Epithelial cell of esophagus (primary cell): ENCODE results near the gene PDCD11.

Experiments
- DNase-seq: peaks from one replicate; pipeline ENCODE4 v3.0.0; 2010; ENCODE audit warnings: low read depth
- H3K4me3 ChIP-seq: 2 replicates; pipeline ENCODE4 v1.5.1; 2011; ENCODE audit warnings: mild to moderate bottlenecking, low read length, control low read depth
- CTCF ChIP-seq: IDR thresholded peaks from 2 replicates; pipeline ENCODE4 v1.5.1; 2011; ENCODE audit warnings: low read depth, mild to moderate bottlenecking, low read length, control low read depth, inconsistent platforms; ENCODE audit not compliant: insufficient read depth; ENCODE audit errors: missing control alignments

PDCD11 gene

GRCh38 chr10:103490986-103491314 is 94.5 kb downstream of the PDCD11 start:
- H3K4me3 ChIP-seq: no peak overlapping the region
- DNase-seq: no peak
- TF ChIP-seq CTCF: no peak

- DNase-seq: peak; percentile 88
- TF ChIP-seq CTCF: no peak
- no peak overlapping the region for H3K4me3 ChIP-seq
Measured at GRCh38 chr10:103491729-103492364, 95.4 kb downstream of the PDCD11 start.

GRCh38 chr10:103492655-103493261 is 96.3 kb downstream of the PDCD11 start:
- no peak for TF ChIP-seq CTCF
- H3K4me3 ChIP-seq: no peak overlapping the region
- no peak for DNase-seq

GRCh38 chr10:103493362-103493915 is 97.0 kb downstream of the PDCD11 start, which contains the start of gene NEURL1:
Gene NEURL1 (plus strand): TSS chr10:103493705. CDS start chr10:103494388, 683 bp downstream.
- peak; percentile 13 for DNase-seq
- H3K4me3 ChIP-seq: peak within 1 kb of the TSS; percentile 25
- no peak for TF ChIP-seq CTCF

GRCh38 chr10:103493916-103494877 is 97.8 kb downstream of the PDCD11 start:
- TF ChIP-seq CTCF: no peak
- DNase-seq: no peak
- H3K4me3 ChIP-seq: peak overlapping the region; percentile 25

GRCh38 chr10:103495321-103495720 is 98.9 kb downstream of the PDCD11 start:
- no peak for DNase-seq
- TF ChIP-seq CTCF: no peak
- no peak overlapping the region for H3K4me3 ChIP-seq
